ENCODE data around the gene CLN6.

GRCh38 chr15:68259883-68260282 lies 30.4 kb upstream of the CLN6 start:
- no peak for TF ChIP-seq CTCF (IDR thresholded peaks at IDR 0.05; ENCODE audit: low read depth, low read length)
- TF ChIP-seq POLR2A (IDR thresholded peaks at IDR 0.05; ENCODE audit: extremely low read depth, insufficient read length), result no peak
